Measurements from ENCODE around the gene UNC13A.
A peak's percentile ranks its signal among the peaks of the same experiment; 100 is the strongest.
"Not testable (repeated sequence)": the region's sequence is repeated elsewhere in the genome, so short reads cannot be mapped to it uniquely, and the experiment has no call there.

The UNC13A gene

GRCh38 chr19:17575871-17576757 is 112.0 kb downstream of the UNC13A start:
- no peak overlapping the region for H3K27ac ChIP-seq (ENCODE audit: low read length)
- no peak overlapping the region for H3K4me3 ChIP-seq (ENCODE audit: low read depth in 1 of 2, low read length in 2 of 2)
- ATAC-seq (ENCODE audit: insufficient read depth, low read depth) (peak; percentile 35; the same call in 2 of the 3 replicates), DNase-seq (peak; percentile 39)
- H3K79me2 ChIP-seq (ENCODE audit: insufficient read depth, low read length): no peaks in the 10 kb centered on the region
- TF ChIP-seq CTCF (IDR thresholded peaks at IDR 0.05; ENCODE audit: borderline replicate concordance, extremely low read depth, low read length, poor library complexity, severe bottlenecking) (no peak), EZH2 (IDR thresholded peaks at IDR 0.05; ENCODE audit: borderline replicate concordance, low read depth, low read length, severe bottlenecking) (no peak)
- H3K36me3 ChIP-seq (ENCODE audit: insufficient read depth, low read length): peaks cover 85% of the 10 kb centered on the region
- H3K4me1 ChIP-seq (ENCODE audit: insufficient read depth, low read length): no peaks in the 10 kb centered on the region
- H2AFZ ChIP-seq (ENCODE audit: low read depth, low read length): no peak overlapping the region
- H3K9me3 ChIP-seq (ENCODE audit: insufficient read depth, low read length, severe bottlenecking): no peaks in the 10 kb centered on the region
- no peaks in the 10 kb centered on the region for H3K27me3 ChIP-seq (ENCODE audit: insufficient read depth, low read length, poor library complexity)
- H4K20me1 ChIP-seq (ENCODE audit: insufficient read depth, low read length): peaks cover 34% of the 10 kb centered on the region
- H3K4me2 ChIP-seq (ENCODE audit: insufficient read depth, low read length): no peak overlapping the region
- no peak overlapping the region for H3K9ac ChIP-seq (ENCODE audit: low read depth, low read length)

GRCh38 chr19:17572638-17573037 is 115.5 kb downstream of the UNC13A start:
- H3K79me2 ChIP-seq (ENCODE audit: insufficient read depth, low read length): no peaks in the 10 kb centered on the region
- no peak overlapping the region for H3K4me3 ChIP-seq (ENCODE audit: low read depth in 1 of 2, low read length in 2 of 2)
- H3K4me1 ChIP-seq (ENCODE audit: insufficient read depth, low read length): no peaks in the 10 kb centered on the region
- no peaks in the 10 kb centered on the region for H3K27me3 ChIP-seq (ENCODE audit: insufficient read depth, low read length, poor library complexity)
- no peaks in the 10 kb centered on the region for H3K9me3 ChIP-seq (ENCODE audit: insufficient read depth, low read length, severe bottlenecking)
- DNase-seq: no peak
- ATAC-seq (ENCODE audit: insufficient read depth, low read depth): no peak
- peaks cover 22% of the 10 kb centered on the region for H4K20me1 ChIP-seq (ENCODE audit: insufficient read depth, low read length)
- no peak overlapping the region for H3K4me2 ChIP-seq (ENCODE audit: insufficient read depth, low read length)
- no peak for TF ChIP-seq EZH2 (IDR thresholded peaks at IDR 0.05; ENCODE audit: borderline replicate concordance, low read depth, low read length, severe bottlenecking)
- TF ChIP-seq CTCF (IDR thresholded peaks at IDR 0.05; ENCODE audit: borderline replicate concordance, extremely low read depth, low read length, poor library complexity, severe bottlenecking): no peak
- peaks cover 79% of the 10 kb centered on the region for H3K36me3 ChIP-seq (ENCODE audit: insufficient read depth, low read length)
- no peak overlapping the region for H3K27ac ChIP-seq (ENCODE audit: low read length)
- H3K9ac ChIP-seq (ENCODE audit: low read depth, low read length): no peak overlapping the region
- H2AFZ ChIP-seq (ENCODE audit: low read depth, low read length): no peak overlapping the region

GRCh38 chr19:17570791-17571190 is 117.4 kb downstream of the UNC13A start:
- Histone ChIP-seq H3K27me3 (ENCODE audit: insufficient read depth, low read length, poor library complexity) (no peaks in the 10 kb centered on the region), H3K4me2 (ENCODE audit: insufficient read depth, low read length) (no peak overlapping the region), H3K4me1 (ENCODE audit: insufficient read depth, low read length) (no peaks in the 10 kb centered on the region), H3K27ac (ENCODE audit: low read length) (no peak overlapping the region), H3K9me3 (ENCODE audit: insufficient read depth, low read length, severe bottlenecking) (no peaks in the 10 kb centered on the region), H4K20me1 (ENCODE audit: insufficient read depth, low read length) (peaks cover 19% of the 10 kb centered on the region), H2AFZ (ENCODE audit: low read depth, low read length) (no peak overlapping the region), H3K4me3 (ENCODE audit: low read depth in 1 of 2, low read length in 2 of 2) (no peak overlapping the region), H3K9ac (ENCODE audit: low read depth, low read length) (no peak overlapping the region), H3K79me2 (ENCODE audit: insufficient read depth, low read length) (no peaks in the 10 kb centered on the region), H3K36me3 (ENCODE audit: insufficient read depth, low read length) (peaks cover 77% of the 10 kb centered on the region)
- TF ChIP-seq EZH2 (IDR thresholded peaks at IDR 0.05; ENCODE audit: borderline replicate concordance, low read depth, low read length, severe bottlenecking) (no peak), CTCF (IDR thresholded peaks at IDR 0.05; ENCODE audit: borderline replicate concordance, extremely low read depth, low read length, poor library complexity, severe bottlenecking) (no peak)
- DNase-seq (no peak), ATAC-seq (ENCODE audit: insufficient read depth, low read depth) (no peak)

- H3K4me2 ChIP-seq (ENCODE audit: insufficient read depth, low read length); H3K79me2 ChIP-seq (ENCODE audit: insufficient read depth, low read length); ATAC-seq (ENCODE audit: insufficient read depth, low read depth); H3K9me3 ChIP-seq (ENCODE audit: insufficient read depth, low read length, severe bottlenecking); H3K4me3 ChIP-seq (ENCODE audit: low read depth in 1 of 2, low read length in 2 of 2); H3K27me3 ChIP-seq (ENCODE audit: insufficient read depth, low read length, poor library complexity); H2AFZ ChIP-seq (ENCODE audit: low read depth, low read length); DNase-seq; H3K9ac ChIP-seq (ENCODE audit: low read depth, low read length); H3K4me1 ChIP-seq (ENCODE audit: insufficient read depth, low read length); H3K27ac ChIP-seq (ENCODE audit: low read length): not testable (repeated sequence)
- Histone ChIP-seq H4K20me1 (ENCODE audit: insufficient read depth, low read length) (peaks cover 16% of the 10 kb centered on the region), H3K36me3 (ENCODE audit: insufficient read depth, low read length) (peaks cover 77% of the 10 kb centered on the region)
Measured at GRCh38 chr19:17570291-17570690, 117.9 kb downstream of the UNC13A start.
